GM12878 (cell line): Measurements from ENCODE around the gene RGS19. TPM values are rescaled to one million over a fixed set of nuclear protein-coding genes. Genes with fewer than 3 reads are reported as not detected.

Experiments used
- ATAC-seq: fragments of 200-7000 bp; cut with Tn5 transposase; 3 replicates; pipeline ENCODE4 v1.9.1; 2020; ENCODE audit warnings: mild to moderate bottlenecking, moderate library complexity
- Bru-seq: library from RNA; stranded (reverse); fragments of 400-500 nt; gene quantifications from one replicate; lab custom pipeline; 2021; lab: Mats Ljungman, UMichigan
- BruChase-seq, 2 experiments: library from RNA; stranded (reverse); fragments of 400-500 nt; gene quantifications; one replicate each; lab custom pipeline; 2021; lab: Mats Ljungman, UMichigan
- BruUV-seq: library from RNA; stranded (reverse); fragments of 400-500 nt; replicated peaks from 2 replicates; lab custom pipeline; 2021; lab: Mats Ljungman, UMichigan
- CTCF ChIA-PET: fragments of 300-600 bp; sonication (Branson Sonifier 250); formaldehyde crosslinking; extraction: SDS; loops from one replicate; lab custom pipeline; 2021; ENCODE audit warnings: inconsistent platforms; lab: Yijun Ruan, JAX
- POLR2A ChIA-PET: fragments of 350-600 bp; formaldehyde crosslinking; extraction: SDS; loops from one replicate; lab custom pipeline; 2021; ENCODE audit warnings: inconsistent platforms; lab: Charles Lee
- RAD21 ChIA-PET: fragments of 300-600 bp; sonication (Branson Sonifier 250); formaldehyde crosslinking; loops from one replicate; lab custom pipeline; 2023; ENCODE audit warnings: antibody characterized with exemption; ENCODE audit not compliant: unreplicated experiment; lab: Charles Lee
- SMC1A ChIA-PET: fragments of 300-600 bp; sonication (Branson Sonifier 250); formaldehyde crosslinking; loops from one replicate; lab custom pipeline; 2023; ENCODE audit not compliant: unreplicated experiment, uncharacterized antibody; lab: Charles Lee
- DNase-seq: peaks from one replicate; pipeline ENCODE4 v3.0.0-alpha.2; 2011; ENCODE audit warnings: low read depth, low spot score
- FAIRE-seq: peaks from 3 replicates; lab custom pipeline; 2011; peaks lifted over from hg19 to GRCh38; lab: Jason Lieb, UNC
- H2AFZ ChIP-seq: 2 replicates; pipeline ENCODE4 v1.6.0; 2011; ENCODE audit warnings: low read depth, low read length, control low read depth; ENCODE audit not compliant: control insufficient read depth
- H3K27ac ChIP-seq: 2 replicates; pipeline ENCODE4 v1.5.1; 2011; ENCODE audit warnings: control low read depth; ENCODE audit not compliant: control insufficient read depth, insufficient read depth
- H3K27me3 ChIP-seq, 2 experiments: replicated peaks in 1 of 2; 2 replicates each; pipeline versions ENCODE4 v1.6.0 to v1.6.1; 2011; ENCODE audit warnings: low read length in 1 of 2; ENCODE audit not compliant: control insufficient read depth in 2 of 2, insufficient read depth in 2 of 2
- H3K36me3 ChIP-seq, 2 experiments: 2 replicates each; pipeline ENCODE4 v1.5.1; 2011; ENCODE audit warnings: low read length in 1 of 2; ENCODE audit not compliant: control insufficient read depth in 2 of 2, insufficient read depth in 2 of 2
- H3K4me1 ChIP-seq: 2 replicates; pipeline ENCODE4 v1.6.1; 2011; ENCODE audit warnings: mild to moderate bottlenecking, low read length, moderate library complexity, mixed read lengths; ENCODE audit not compliant: control insufficient read depth, insufficient read depth
- H3K4me2 ChIP-seq: 2 replicates; pipeline ENCODE4 v1.6.0; 2011; ENCODE audit warnings: control low read depth; ENCODE audit not compliant: control insufficient read depth, insufficient read depth
- H3K4me3 ChIP-seq: fragments of 200-600 bp; sonication (generic); 2 replicates; pipeline ENCODE4 v1.5.1; 2016
- H3K79me2 ChIP-seq: 2 replicates; pipeline ENCODE4 v1.6.0; 2011; ENCODE audit warnings: low read length; ENCODE audit not compliant: control insufficient read depth, insufficient read depth
- H3K9ac ChIP-seq: 2 replicates; pipeline ENCODE4 v1.8.0; 2011; ENCODE audit warnings: low read length, control low read depth, mixed read lengths; ENCODE audit not compliant: control insufficient read depth, insufficient read depth
- H3K9me3 ChIP-seq: replicated peaks from 3 replicates; pipeline ENCODE4 v1.5.1; 2011; ENCODE audit warnings: mild to moderate bottlenecking, low read length; ENCODE audit not compliant: control insufficient read depth, insufficient read depth
- H4K20me1 ChIP-seq: 2 replicates; pipeline ENCODE4 v1.6.0; 2011; ENCODE audit not compliant: control insufficient read depth, insufficient read depth
- CBX5 ChIP-seq: sonication (generic); IDR thresholded peaks from 2 replicates; pipeline ENCODE4 v1.6.1; 2016; ENCODE audit warnings: low read depth, moderate library complexity, mild to moderate bottlenecking, inconsistent platforms
- CHD2 ChIP-seq: IDR thresholded peaks from 2 replicates; pipeline ENCODE4 v1.6.1; 2011; ENCODE audit warnings: low read depth, low read length, improper control_type of control experiment, borderline replicate concordance
- ETV6 ChIP-seq, 2 experiments: fragments of 450-650 bp in 1 of 2; IDR thresholded peaks in 1 of 2; conservative IDR thresholded peaks in 1 of 2; 2 replicates each; pipeline ENCODE4 v1.6.1; 2014; ENCODE audit warnings: antibody characterized with exemption in 1 of 2, borderline replicate concordance in 1 of 2, low read depth in 1 of 2, mild to moderate bottlenecking in 1 of 2, moderate library complexity in 1 of 2
- FOS ChIP-seq: IDR thresholded peaks from 3 replicates; pipeline ENCODE4 v1.6.1; 2011; ENCODE audit warnings: borderline replicate concordance; ENCODE audit not compliant: insufficient read length; ENCODE audit errors: extremely low read depth
- FOXK2 ChIP-seq: fragments of 450-650 bp; IDR thresholded peaks from 2 replicates; pipeline ENCODE4 v1.6.1; 2017; ENCODE audit warnings: mild to moderate bottlenecking, moderate library complexity
- FOXM1 ChIP-seq: IDR thresholded peaks from 2 replicates; pipeline ENCODE4 v1.6.1; 2012; ENCODE audit warnings: low read depth, mild to moderate bottlenecking, inconsistent platforms, low read length, moderate library complexity
- MEF2B ChIP-seq: fragments of 450-650 bp; IDR thresholded peaks from 2 replicates; pipeline ENCODE4 v1.6.1; 2018; ENCODE audit warnings: mild to moderate bottlenecking, moderate library complexity; ENCODE audit not compliant: partially characterized antibody, poor library complexity, severe bottlenecking
- NFYA ChIP-seq: IDR thresholded peaks from 2 replicates; pipeline ENCODE4 v1.6.1; 2011; ENCODE audit warnings: low read depth, mild to moderate bottlenecking, low read length, improper control_type of control experiment, borderline replicate concordance
- PAX8 ChIP-seq: fragments of 450-650 bp; IDR thresholded peaks from 2 replicates; pipeline ENCODE4 v1.6.1; 2017; ENCODE audit warnings: mild to moderate bottlenecking, moderate library complexity
- RB1 ChIP-seq: fragments of 450-650 bp; formaldehyde crosslinking; IDR thresholded peaks from 2 replicates; pipeline ENCODE4 v1.6.1; 2017; ENCODE audit warnings: mild to moderate bottlenecking, borderline replicate concordance
- SMAD1 ChIP-seq: fragments of 450-650 bp; IDR thresholded peaks from 2 replicates; pipeline ENCODE4 v1.6.1; 2018; ENCODE audit warnings: mild to moderate bottlenecking, low read depth; ENCODE audit not compliant: partially characterized antibody
- SMAD5 ChIP-seq: IDR thresholded peaks from 2 replicates; pipeline ENCODE4 v1.6.1; 2016; ENCODE audit warnings: antibody characterized with exemption, low read depth
- STAT3 ChIP-seq: IDR thresholded peaks from 2 replicates; pipeline ENCODE4 v1.6.1; 2011; ENCODE audit warnings: low read depth, low read length, improper control_type of control experiment
- SUPT20H ChIP-seq: IDR thresholded peaks from 2 replicates; pipeline ENCODE4 v1.6.1; 2011; ENCODE audit warnings: low read depth, mild to moderate bottlenecking, low read length, moderate library complexity, borderline replicate concordance; ENCODE audit not compliant: control insufficient read depth
- TCF12 ChIP-seq: IDR thresholded peaks from 2 replicates; pipeline ENCODE4 v1.6.1; 2011; ENCODE audit warnings: low read depth, mild to moderate bottlenecking, low read length
- WRNIP1 ChIP-seq: IDR thresholded peaks from 2 replicates; pipeline ENCODE4 v1.6.1; 2011; ENCODE audit warnings: low read depth, low read length, improper control_type of control experiment, borderline replicate concordance
- YBX1 ChIP-seq: fragments of 450-650 bp; IDR thresholded peaks from 2 replicates; pipeline ENCODE4 v1.6.1; 2016; ENCODE audit warnings: antibody characterized with exemption
- ZNF384 ChIP-seq: IDR thresholded peaks from 2 replicates; pipeline ENCODE4 v1.6.1; 2012; ENCODE audit warnings: low read depth, mild to moderate bottlenecking, low read length, improper control_type of control experiment, borderline replicate concordance
- WGBS: methylation state at CpG from one replicate; pipeline ENCODE4 v1.1.6; 2016; ENCODE audit warnings: low lambda C conversion rate; ENCODE audit not compliant: insufficient replicate concordance, insufficient coverage; ENCODE audit errors: missing lambda C conversion rate; 5-methylcytosine and 5-hydroxymethylcytosine counted together
- in situ Hi-C: fragments of 300-500 bp; cut with MboI; formaldehyde crosslinking; loops from 9 replicates; pipeline ENCODE4 v1.14.3; 2018; ENCODE audit warnings: mixed read lengths
- intact Hi-C: fragments of 100-400 bp; cut with micrococcal nuclease; formaldehyde crosslinking; loops from one replicate; pipeline ENCODE4 v1.14.2; 2022; ENCODE audit not compliant: unreplicated experiment
- long read RNA-seq, 2 experiments: library from polyadenylated mRNA; unstranded; transcript quantifications; one replicate each; pipeline ENCODE4 v2.0.0, GENCODE V29; 2019 to 2020
- polyA minus RNA-seq, 3 experiments: library from RNA; depleted of rRNA, polyadenylated mRNA; stranded (reverse); fragments of >200 nt; gene quantifications; 2 replicates each; pipeline ENCODE4 v1.2.3, GENCODE V29; 2011
- polyA plus RNA-seq, 11 experiments: library from polyadenylated mRNA; depleted of rRNA in 4 of 11; unstranded in 6 of 11; stranded (reverse) in 5 of 11; fragments of >200 nt; fragmentation: Nextera tagmentation in 4 of 11; fragmentation: Illumina TruSeq in 1 of 11; extraction: Ambion mirVana in 4 of 11; extraction: Trizol in 1 of 11; gene quantifications; 1 replicate in 1 of 11; 2 replicates in 10 of 11; pipeline versions ENCODE4 v1.2.1 to v1.2.3, GENCODE V29; 2011 to 2016; ENCODE audit warnings: inconsistent platforms in 2 of 11, missing spikeins in 2 of 11, low read depth in 1 of 11
- total RNA-seq, 4 experiments: library from RNA; depleted of rRNA in 3 of 4; stranded (reverse); fragments of >200 nt in 3 of 4; fragmentation: Illumina TruSeq in 1 of 4; extraction: Trizol in 1 of 4; gene quantifications; 2 replicates each; pipeline versions ENCODE4 v1.2.1 to v1.2.3, GENCODE V29; 2013 to 2021
- TF ChIP-seq, protein P1 (sequence below): IDR thresholded peaks from 2 replicates; pipeline ENCODE4 v1.6.1; 2012; ENCODE audit warnings: low read depth, low read length, improper control_type of control experiment

RGS19 gene
- 36.2 and 39.2 TPM in 2 replicates for total RNA-seq (2013; cell fraction: nucleolus; rRNA removed)
- 56.0 and 62.4 TPM in 2 replicates for total RNA-seq (2014; rRNA removed)
- 15.2 and 15.3 TPM in 2 replicates for total RNA-seq (2014; rRNA removed; fragmentation: Illumina TruSeq; extraction: Trizol)
- 47.1 and 51.0 TPM in 2 replicates for total RNA-seq (2021)
- 7.5 TPM for polyA plus RNA-seq (2011; ENCODE audit: low read depth)
- 22.6 and 34.7 TPM in 2 replicates for polyA plus RNA-seq (2011; rRNA removed)
- polyA plus RNA-seq (2011; cell fraction: cytosol; rRNA removed): 51.6 and 94.5 TPM in 2 replicates
- 56.1 and 57.8 TPM in 2 replicates for polyA plus RNA-seq (2011; cell fraction: nucleus; rRNA removed)
- polyA plus RNA-seq (2012): 39.7 and 39.8 TPM in 2 replicates
- polyA plus RNA-seq (2014; fragmentation: Illumina TruSeq; extraction: Trizol): 4.7 and 9.6 TPM in 2 replicates
- polyA plus RNA-seq (2014; fragmentation: Nextera tagmentation; extraction: Ambion mirVana): 1 to 10 TPM in 1 of 2 experiments, under 1 TPM in 1; 0.82 to 3.3 TPM
- polyA plus RNA-seq (2014; rRNA removed): 61.4 and 64.3 TPM in 2 replicates
- 10 to 100 TPM; 45.0 to 53.5 TPM for polyA plus RNA-seq (2016; fragmentation: Nextera tagmentation; extraction: Ambion mirVana)
- polyA minus RNA-seq (2011; rRNA and poly(A)+ RNA removed): 21.4 and 38.2 TPM in 2 replicates
- polyA minus RNA-seq (2011; cell fraction: cytosol; rRNA and poly(A)+ RNA removed): 21.9 and 23.7 TPM in 2 replicates
- 14.7 and 21.8 TPM in 2 replicates for polyA minus RNA-seq (2011; cell fraction: nucleus; rRNA and poly(A)+ RNA removed)
- Bru-seq, nascent RNA: percentile 64 among the genes with signal in this experiment
- percentile 66 among the genes with signal in this experiment for BruChase-seq, experiment 1, labeled RNA remaining after a 6-hour chase
- percentile 66 among the genes with signal in this experiment for BruChase-seq, experiment 2, labeled RNA remaining after a 2-hour chase
- long read RNA-seq, experiment 1, transcript RGS19-202 (6 exons, 1,593 nt): minor isoform, 13 of 49 reads
- long read RNA-seq, experiment 1, transcript RGS19-201 (6 exons, 1,510 nt): major isoform, 21 of 49 reads
- long read RNA-seq, experiment 1, partial matches to known transcripts: 5 of 49 reads
- long read RNA-seq, experiment 1, other reads (novel, unspliced or antisense): 10 of 49 reads
- long read RNA-seq, experiment 2, partial matches to known transcripts: 3 of 4 reads
- long read RNA-seq, experiment 2, other reads (novel, unspliced or antisense): 1 of 4 reads

- RAD21 ChIA-PET: interaction anchor here (0.8 to 6.7 kb wide), 11 partner anchors 13 to 542 kb away, joined by 3 to 67 read pairs (median 5); partner anchors contain the start of genes PTK6 and TCEA2
- Histone ChIP-seq H4K20me1 (no peaks in the 10 kb centered on the region), H3K27me3 (peaks cover 2 to 4% of the 10 kb centered on the region in 2 experiments; a peak in 2 of 4 replicates), H2AFZ (peak within 1 kb of the TSS; percentile 54), H3K4me3 (peak within 1 kb of the TSS; percentile 83), H3K4me2 (peak within 1 kb of the TSS; percentile 97), H3K79me2 (peaks cover 30% of the 10 kb centered on the region), H3K27ac (peak within 1 kb of the TSS; percentile 85), H3K4me1 (peaks cover 26% of the 10 kb centered on the region), H3K9me3 (no peaks in the 10 kb centered on the region), H3K36me3 (peaks cover 0 to 5% of the 10 kb centered on the region in 2 experiments; a peak in 3 of 4 replicates), H3K9ac (peak within 1 kb of the TSS; percentile 91)
- intact Hi-C loops (loop anchor here (2.0 kb wide), 1 partner anchor 17 kb away; the partner anchor contains the start of gene TCEA2), in situ Hi-C loops (no loop called here)
- no TSS peak for BruUV-seq
- CTCF ChIA-PET: interaction anchor here (1.0 to 3.9 kb wide), 8 partner anchors 10 to 99 kb away, joined by 3 to 22 read pairs (median 6); no protein-coding TSS in a partner anchor
- POLR2A ChIA-PET: interaction anchor here (0.6 to 3.5 kb wide), 12 partner anchors 9 to 457 kb away, joined by 3 to 14 read pairs (median 4); partner anchors contain the start of genes C20orf204, PRPF6 and SAMD10
- SMC1A ChIA-PET: interaction anchor here (1.0 to 2.4 kb wide), 6 partner anchors 15 to 41 kb away, joined by 3 to 8 read pairs (median 5); partner anchors contain the start of gene TCEA2
- DNase-seq: no peak
- 2% methylated on average over 23 of the region's 73 CpGs for WGBS
- peak; percentile 13 for FAIRE-seq
- peak; percentile 45 for ATAC-seq
- no peak for TF ChIP-seq SUPT20H
- no peak for TF ChIP-seq SMAD1
- TF ChIP-seq WRNIP1: no peak
- TF ChIP-seq FOS: no peak
- TF ChIP-seq NFYA: no peak
- no peak for TF ChIP-seq SMAD5
- no peak for TF ChIP-seq CBX5
- no peak for TF ChIP-seq ZNF384
- no peak for TF ChIP-seq STAT3
- no peak for TF ChIP-seq YBX1
- TF ChIP-seq RB1: peak; percentile 18; the same call in 1 of the 2 replicates
- TF ChIP-seq, protein P1, sequence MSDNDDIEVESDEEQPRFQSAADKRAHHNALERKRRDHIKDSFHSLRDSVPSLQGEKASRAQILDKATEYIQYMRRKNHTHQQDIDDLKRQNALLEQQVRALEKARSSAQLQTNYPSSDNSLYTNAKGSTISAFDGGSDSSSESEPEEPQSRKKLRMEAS: no peak
- TF ChIP-seq FOXK2: no peak
- no peak for TF ChIP-seq PAX8
- TF ChIP-seq TCF12: peak; percentile 35; the same call in 1 of the 2 replicates
- TF ChIP-seq MEF2B: no peak
- TF ChIP-seq FOXM1: no peak
- TF ChIP-seq ETV6 (conservative IDR thresholded peaks at IDR 0.05 in 1 of 2, IDR thresholded peaks at IDR 0.05 in 1 of 2; ENCODE audit: borderline replicate concordance in 1 of 2, low read depth in 1 of 2): peak in 1 of 2 experiments; percentile 63; a peak in 1 of 4 replicates
- peak; percentile 86 for TF ChIP-seq CHD2
These were observed at the start of gene RGS19 for GRCh38 chr20:64079273-64080012. TSS of gene RGS19 (minus strand) at chr20:64079518. CDS start at chr20:64076886, 2,632 bp downstream.
